Spleen (tissue), 7 donors: Measurements from ENCODE around the gene LCP1.

Experiments used
- CTCF ChIP-seq, 11 experiments: fragments of 200-600 bp in 7 of 11; fragments of 450-650 bp in 4 of 11; sonication (generic) in 4 of 11; IDR thresholded peaks in 8 of 11; conservative IDR thresholded peaks in 3 of 11; 1 replicate in 7 of 11; 2 replicates in 4 of 11; pipeline versions ENCODE4 v1.4.0 to v1.8.0; 2016 to 2021; ENCODE audit warnings: antibody characterized with exemption in 11 of 11, inconsistent platforms in 4 of 11, mild to moderate bottlenecking in 1 of 11
- POLR2AphosphoS5 ChIP-seq, 3 donors: sonication (generic); formaldehyde crosslinking; IDR thresholded peaks; one replicate each; pipeline ENCODE4 v1.5.1; 2017; ENCODE audit warnings: antibody characterized with exemption in 3 of 3
- donor health status: DM: no; HTN: no; CAD: no; lungs with moderate emphysema.
- donor health status: DM: no; HTN: no; CAD: no.
- donor health status: DM: no; HTN: no; CAD: no.

- no peak for TF ChIP-seq CTCF (IDR thresholded peaks at IDR 0.05 in 8 of 11, conservative IDR thresholded peaks at IDR 0.05 in 3 of 11)
- TF ChIP-seq POLR2AphosphoS5 (IDR thresholded peaks at IDR 0.05): no peak
Measured at GRCh38 chr13:46101002-46101401, 81.0 kb downstream of the LCP1 start.
